Calu3 (cell line): ENCODE measurements around the gene OR5L1. TPM values are rescaled to one million over a fixed set of nuclear protein-coding genes. Genes with fewer than 3 reads are reported as not detected.

Experiments used
- BruUV-seq: library from RNA; stranded (reverse); fragments of 400-500 nt; replicated peaks from 2 replicates; lab custom pipeline; 2021; lab: Mats Ljungman, UMichigan
- CTCF ChIA-PET: fragments of 300-600 bp; sonication (Branson Sonifier 250); formaldehyde crosslinking; loops from one replicate; lab custom pipeline; 2022; ENCODE audit warnings: antibody characterized with exemption; lab: Charles Lee
- DNase-seq: peaks from one replicate; pipeline ENCODE4 v3.0.0; 2022
- H3K27ac Mint-ChIP-seq: one replicate; pipeline ENCODE4 v1.8.0; 2022; ENCODE audit warnings: mixed read lengths; ENCODE audit not compliant: unreplicated experiment
- H3K27me3 Mint-ChIP-seq: one replicate; pipeline ENCODE4 v1.8.0; 2022; ENCODE audit warnings: mixed read lengths; ENCODE audit not compliant: unreplicated experiment
- H3K36me3 Mint-ChIP-seq: one replicate; pipeline ENCODE4 v1.8.0; 2022; ENCODE audit warnings: mild to moderate bottlenecking, moderate library complexity, mixed read lengths; ENCODE audit not compliant: insufficient read depth, unreplicated experiment
- H3K4me1 Mint-ChIP-seq: one replicate; pipeline ENCODE4 v1.8.0; 2022; ENCODE audit warnings: mild to moderate bottlenecking, low read depth, mixed read lengths; ENCODE audit not compliant: unreplicated experiment
- H3K4me3 Mint-ChIP-seq: one replicate; pipeline ENCODE4 v1.8.0; 2022; ENCODE audit warnings: mild to moderate bottlenecking, low read depth, moderate library complexity, mixed read lengths; ENCODE audit not compliant: unreplicated experiment
- H3K9me3 Mint-ChIP-seq: one replicate; pipeline ENCODE4 v1.8.0; 2022; ENCODE audit warnings: low read depth, mixed read lengths; ENCODE audit not compliant: unreplicated experiment
- CTCF ChIP-seq: fragments of 200-600 bp; IDR thresholded peaks from one replicate; pipeline ENCODE4 v1.8.0; 2022; ENCODE audit warnings: antibody characterized with exemption; ENCODE audit not compliant: unreplicated experiment
- intact Hi-C: fragments of 100-400 bp; cut with micrococcal nuclease; formaldehyde crosslinking; loops from one replicate; pipeline ENCODE4 v1.10.0; 2022; ENCODE audit not compliant: unreplicated experiment
- total RNA-seq: library from RNA; stranded (reverse); gene quantifications from 2 replicates; pipeline ENCODE4 v1.2.3, GENCODE V29; 2022

Gene OR5L1
- total RNA-seq, 1 experiment from 2014 or later, result not detected

GRCh38 chr11:55838452-55838851 is 27.3 kb downstream of the OR5L1 start, which contains the start of gene OR5D16:
TSS of gene OR5D16 (plus strand) at chr11:55838752. CDS start at chr11:55838752, 0 bp downstream.
- CTCF ChIA-PET, result no interaction called here
- no TSS peak for BruUV-seq
- intact Hi-C loops, result no loop called here
- Mint-ChIP-seq H3K4me3 (no peak within 1 kb of the TSS), H3K27ac (no peak within 1 kb of the TSS), H3K4me1 (no peaks in the 10 kb centered on the region), H3K36me3 (no peaks in the 10 kb centered on the region), H3K9me3 (peaks cover 11% of the 10 kb centered on the region), H3K27me3 (no peaks in the 10 kb centered on the region)
- TF ChIP-seq CTCF, result no peak
- DNase-seq, result no peak

GRCh38 chr11:55847453-55847852 is 36.3 kb downstream of the OR5L1 start:
- H3K27me3 Mint-ChIP-seq, result no peaks in the 10 kb centered on the region
- BruUV-seq, result no TSS peak
- intact Hi-C loops, result no loop called here

GRCh38 chr11:55849037-55849436 is 37.9 kb downstream of the OR5L1 start:
- H3K27ac Mint-ChIP-seq, result no peak overlapping the region
- CTCF ChIA-PET, result no interaction called here
- H3K27me3 Mint-ChIP-seq, result no peaks in the 10 kb centered on the region
- BruUV-seq, result no TSS peak
- DNase-seq, result no peak
- peaks cover 22% of the 10 kb centered on the region for H3K9me3 Mint-ChIP-seq
- no peak overlapping the region for H3K4me3 Mint-ChIP-seq
- H3K36me3 Mint-ChIP-seq, result no peaks in the 10 kb centered on the region
- intact Hi-C loops, result no loop called here
- H3K4me1 Mint-ChIP-seq, result no peaks in the 10 kb centered on the region
- no peak for TF ChIP-seq CTCF

More at GRCh38 chr11:55847453-55847852, 36.3 kb downstream of the OR5L1 start:
- H3K27ac Mint-ChIP-seq, result no peak overlapping the region
- H3K4me1 Mint-ChIP-seq, result no peaks in the 10 kb centered on the region
- CTCF ChIA-PET, result no interaction called here
- H3K4me3 Mint-ChIP-seq, result no peak overlapping the region
- DNase-seq, result no peak
- no peaks in the 10 kb centered on the region for H3K36me3 Mint-ChIP-seq
- peaks cover 14% of the 10 kb centered on the region for H3K9me3 Mint-ChIP-seq
- no peak for TF ChIP-seq CTCF

- no peak overlapping the region for H3K27ac Mint-ChIP-seq
- no TSS peak for BruUV-seq
- peaks cover 21% of the 10 kb centered on the region for H3K9me3 Mint-ChIP-seq
- H3K4me1 Mint-ChIP-seq, result no peaks in the 10 kb centered on the region
- no peak for TF ChIP-seq CTCF
- intact Hi-C loops, result no loop called here
- H3K36me3 Mint-ChIP-seq, result no peaks in the 10 kb centered on the region
- no peaks in the 10 kb centered on the region for H3K27me3 Mint-ChIP-seq
- DNase-seq, result no peak
- CTCF ChIA-PET, result no interaction called here
- no peak overlapping the region for H3K4me3 Mint-ChIP-seq
Observed at GRCh38 chr11:55852141-55852540, 41.0 kb downstream of the OR5L1 start.
